Erythroblast (primary cell): ENCODE results near the gene PTPRN2.

Experiments
- DNase-seq, 2 experiments: peaks; one replicate each; lab custom pipeline; 2025; lab: John Stamatoyannopoulos, UW
- GATA1 ChIP-seq: IDR thresholded peaks from 2 replicates; pipeline ENCODE4 v1.6.1; 2011; ENCODE audit warnings: low read depth, mild to moderate bottlenecking, control low read depth, low read length, moderate library complexity
- POLR2A ChIP-seq: IDR thresholded peaks from 2 replicates; pipeline ENCODE4 v1.6.1; 2011; ENCODE audit warnings: mild to moderate bottlenecking, low read length

The PTPRN2 gene

DNA sequence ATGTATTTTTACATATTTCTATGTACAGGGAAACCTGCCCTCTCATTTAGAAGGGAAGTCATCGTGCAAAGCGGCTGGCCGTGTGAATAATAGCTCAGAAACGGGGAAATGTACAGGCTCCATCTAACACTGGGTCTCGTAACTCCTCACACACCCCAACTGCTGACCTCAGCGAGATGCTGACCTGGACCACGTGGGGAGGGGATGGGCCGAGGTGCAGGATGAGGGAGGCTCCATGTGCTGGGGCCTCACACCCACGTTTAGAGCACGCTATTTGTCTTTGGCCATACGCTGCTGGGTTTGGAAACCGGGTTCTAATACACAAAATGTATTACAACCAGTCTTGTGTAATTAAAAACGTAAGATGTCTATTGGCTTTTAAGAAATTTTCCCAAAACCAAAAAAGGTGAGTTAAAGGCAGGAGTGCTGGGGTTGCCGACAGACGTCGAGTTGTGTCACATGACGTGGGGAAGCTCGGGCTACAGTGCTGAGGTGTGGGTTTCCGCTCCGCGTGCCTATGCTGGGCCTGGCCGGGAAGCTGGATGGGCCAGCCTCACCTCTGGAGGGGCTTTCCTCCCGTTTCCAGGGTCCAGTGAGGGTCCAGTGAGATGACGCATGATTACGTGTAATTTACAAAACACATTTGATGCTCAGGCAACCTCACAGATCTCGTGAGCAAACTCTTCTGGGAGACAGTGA, 1035.2 kb downstream of the PTPRN2 start:
- no peak for DNase-seq
- TF ChIP-seq GATA1 (no peak), POLR2A (no peak)

GRCh38 chr7:157551325-157552070, 1036.1 kb downstream of the PTPRN2 start:
- TF ChIP-seq POLR2A: no peak
- no peak for TF ChIP-seq GATA1
- DNase-seq: no peak

DNA sequence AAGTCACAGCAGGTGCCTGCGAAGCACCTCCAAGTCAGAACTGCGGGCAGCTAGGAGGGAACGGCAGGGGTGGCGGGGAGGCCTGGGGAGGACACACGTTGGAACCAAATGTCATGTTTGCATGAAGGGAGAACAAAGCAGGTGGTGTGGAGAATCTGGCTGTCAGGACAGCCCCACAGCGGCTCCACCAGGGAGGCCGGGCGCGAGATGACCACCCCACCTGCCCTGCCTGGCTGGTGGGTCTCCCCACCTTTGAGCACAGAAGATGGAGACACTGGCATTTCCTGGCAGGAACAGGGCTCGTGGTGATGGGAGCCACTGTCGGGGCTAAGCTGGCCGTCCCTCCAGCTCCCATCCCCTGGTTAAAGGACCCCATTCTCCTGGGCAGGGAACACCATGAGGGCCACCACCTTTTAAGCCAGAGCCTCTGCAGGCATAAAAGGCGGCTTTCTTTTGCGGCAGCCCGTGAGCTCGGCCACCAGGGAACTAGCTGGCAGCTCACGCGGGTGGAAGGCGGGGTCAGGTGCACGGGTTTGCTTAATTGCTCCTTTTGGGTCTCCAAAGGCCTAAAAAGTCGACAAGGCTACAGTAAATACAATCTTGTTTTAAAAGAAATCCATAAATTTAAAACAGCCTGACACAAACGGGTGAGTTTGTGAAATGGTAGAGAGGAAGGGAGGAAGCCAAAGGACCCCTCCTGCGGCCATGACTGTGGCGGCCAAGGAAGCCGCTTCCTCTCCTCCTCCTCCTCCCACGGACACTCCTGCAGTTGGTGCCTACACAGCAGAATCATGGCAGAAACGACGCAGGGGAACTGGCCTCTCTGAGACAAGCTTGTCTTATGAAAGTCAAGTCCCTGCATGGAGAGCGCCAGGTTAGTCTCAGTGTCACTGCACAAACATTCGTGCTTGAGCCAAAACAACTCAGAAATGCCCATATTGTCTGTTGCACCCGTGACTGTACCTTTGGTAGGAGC, 1037.0 kb downstream of the PTPRN2 start:
- TF ChIP-seq POLR2A: no peak

GRCh38 chr7:157549612-157550299, 1037.9 kb downstream of the PTPRN2 start:
- no peak for TF ChIP-seq GATA1
- TF ChIP-seq POLR2A: no peak
- DNase-seq: no peak

More for the DNA sequence above, 1037.0 kb downstream of the PTPRN2 start:
- no peak for DNase-seq

DNA sequence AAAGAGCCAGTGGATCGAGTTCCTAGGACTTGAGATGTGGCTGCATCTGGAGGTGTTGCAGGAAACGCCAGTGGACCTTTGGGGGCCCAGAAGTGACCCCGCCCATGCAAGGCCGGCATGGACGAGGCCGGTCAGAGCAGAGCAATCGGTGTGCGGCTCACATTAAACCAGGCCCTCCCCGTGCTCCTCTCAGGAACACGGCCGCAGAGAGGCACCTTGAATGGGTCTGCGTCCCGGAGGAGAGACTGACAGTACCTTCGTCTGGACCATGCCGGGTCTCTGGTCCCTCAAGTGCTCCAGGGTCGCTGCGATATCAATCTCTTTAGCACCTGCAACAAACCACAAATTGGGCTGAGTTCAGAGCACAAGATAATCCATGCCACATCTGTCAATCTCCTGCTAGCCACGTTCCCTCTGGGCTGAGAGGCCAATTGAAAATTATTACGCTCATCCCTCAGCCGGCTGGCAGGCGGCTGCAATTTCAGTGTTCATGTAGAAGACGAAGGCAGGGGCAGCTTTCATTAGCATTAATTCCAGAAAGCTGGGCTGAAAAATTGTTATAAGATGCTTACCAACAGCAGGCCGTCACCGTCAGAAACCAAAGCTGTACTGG, 1038.8 kb downstream of the PTPRN2 start:
- no peak for DNase-seq
- TF ChIP-seq GATA1 (no peak), POLR2A (no peak)

DNA sequence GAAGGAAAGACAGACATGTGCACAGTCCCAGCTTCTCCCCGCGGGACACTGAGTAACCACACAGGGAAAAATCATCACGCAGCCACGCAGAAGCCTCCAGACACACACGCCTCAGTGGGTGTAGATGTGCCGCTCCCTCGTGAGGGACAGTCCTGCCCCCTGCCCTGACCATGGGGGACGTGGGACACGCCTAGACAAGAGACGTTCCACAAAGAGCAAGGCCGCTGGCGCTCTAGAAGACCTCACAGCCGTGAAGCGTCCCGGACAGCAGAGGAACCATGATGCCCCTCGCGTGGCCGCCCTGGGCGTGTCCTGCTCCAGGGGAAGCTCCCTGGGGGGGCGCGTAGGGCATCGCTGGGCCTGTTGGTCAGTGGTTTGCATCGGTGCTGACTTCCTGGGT, 1040.0 kb downstream of the PTPRN2 start:
- no peak for DNase-seq
- TF ChIP-seq GATA1 (no peak), POLR2A (no peak)

DNA sequence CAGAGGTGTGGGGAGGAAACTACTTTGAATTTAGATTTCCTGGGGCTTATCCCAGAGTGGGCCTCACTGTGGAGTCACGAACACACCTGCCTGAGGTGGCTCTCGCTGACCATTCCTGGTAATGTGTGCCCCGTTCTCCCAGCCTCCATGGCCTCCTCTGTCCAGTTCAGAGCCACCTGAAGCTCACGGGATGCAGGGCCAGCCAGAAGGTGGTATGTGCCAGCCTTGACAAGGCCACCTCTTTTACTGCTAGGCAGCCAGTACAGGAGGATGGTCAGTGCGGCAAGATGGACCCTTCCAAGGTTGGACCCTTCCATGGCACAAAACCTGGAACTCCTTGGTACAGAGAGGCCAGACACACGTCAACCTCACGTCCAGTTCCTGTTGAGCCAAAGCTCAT, 1040.5 kb downstream of the PTPRN2 start:
- TF ChIP-seq GATA1: no peak
- TF ChIP-seq POLR2A: no peak
- no peak for DNase-seq

GRCh38 chr7:157545681-157546060, 1042.0 kb downstream of the PTPRN2 start:
- TF ChIP-seq POLR2A (no peak), GATA1 (no peak)
- no peak for DNase-seq

DNA sequence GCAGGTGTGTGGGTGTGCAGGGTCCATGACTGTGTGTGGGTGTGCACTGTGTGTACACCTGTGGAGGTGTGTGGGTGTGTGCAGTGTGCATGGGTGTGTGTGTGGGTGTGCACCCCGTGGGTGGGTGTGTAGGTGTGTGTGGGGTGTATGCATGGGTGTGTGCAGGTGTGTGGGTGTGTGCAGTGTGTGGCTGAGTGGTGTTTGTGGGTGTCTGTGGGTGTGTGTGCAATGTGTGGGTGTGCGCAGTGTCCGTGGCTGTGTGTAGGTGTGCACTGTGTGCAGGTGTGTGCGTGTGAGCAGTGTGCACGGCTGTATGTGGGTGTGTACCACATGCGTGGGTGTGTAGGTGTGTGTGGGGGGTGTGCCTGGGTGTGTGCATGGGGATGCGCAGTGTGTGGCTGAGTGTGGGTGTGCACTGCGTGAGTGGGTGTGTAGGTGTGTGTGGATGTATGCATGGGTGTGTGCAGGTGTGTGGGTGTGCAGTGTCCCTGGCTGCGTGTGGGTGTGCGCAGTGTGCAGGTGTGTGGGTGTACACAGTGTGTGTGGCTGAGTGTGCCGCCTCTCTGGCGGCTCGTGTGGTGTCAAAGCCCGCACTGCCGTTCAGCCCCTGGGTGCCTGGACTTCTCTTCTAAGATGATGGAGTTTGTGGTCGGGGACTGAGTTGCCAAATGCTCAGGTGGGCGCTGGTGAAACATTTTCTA, 1042.5 kb downstream of the PTPRN2 start:
- no peak for DNase-seq
- no peak for TF ChIP-seq GATA1
- no peak for TF ChIP-seq POLR2A

DNA sequence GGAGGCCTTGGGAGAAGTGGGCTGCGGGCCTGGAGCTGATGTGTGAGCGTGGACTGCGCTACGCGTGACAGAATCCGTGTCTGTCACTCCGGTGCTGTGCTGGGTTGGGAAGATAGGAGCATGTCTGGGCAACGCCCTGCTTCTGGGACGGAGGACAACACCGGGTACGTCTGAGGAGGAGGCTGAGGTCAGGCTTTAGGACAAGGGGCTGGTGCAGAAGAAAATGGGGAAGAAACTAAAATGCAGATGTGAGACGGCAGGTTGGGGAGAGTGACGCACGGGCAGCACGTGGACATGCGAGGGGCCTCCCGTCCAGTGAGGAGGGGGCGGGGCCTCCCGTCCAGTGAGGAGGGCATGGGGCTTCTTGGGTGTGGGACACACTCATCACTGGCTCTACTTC, 1043.4 kb downstream of the PTPRN2 start:
- TF ChIP-seq GATA1: no peak
- no peak for TF ChIP-seq POLR2A

DNA sequence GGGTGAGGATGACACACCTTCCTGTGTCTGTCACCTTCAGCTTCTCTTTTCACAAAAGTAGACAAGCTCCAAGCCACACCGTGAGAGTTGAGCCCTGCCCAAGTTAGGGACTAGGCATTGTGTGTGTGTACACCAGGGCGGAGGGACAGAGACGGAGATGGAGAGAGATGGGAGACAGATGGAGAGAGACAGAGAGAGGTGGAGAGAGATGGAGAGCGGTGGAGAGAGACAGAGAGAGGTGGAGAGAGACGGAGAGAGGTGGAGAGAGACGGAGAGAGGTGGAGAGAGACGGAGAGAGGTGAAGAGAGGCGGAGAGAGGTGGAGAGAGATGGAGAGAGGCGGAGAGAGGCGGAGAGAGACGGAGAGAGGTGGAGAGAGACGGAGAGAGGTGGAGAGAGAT, 1043.8 kb downstream of the PTPRN2 start:
- no peak for DNase-seq

More for the DNA sequence above, 1043.4 kb downstream of the PTPRN2 start:
- no peak for DNase-seq

DNA sequence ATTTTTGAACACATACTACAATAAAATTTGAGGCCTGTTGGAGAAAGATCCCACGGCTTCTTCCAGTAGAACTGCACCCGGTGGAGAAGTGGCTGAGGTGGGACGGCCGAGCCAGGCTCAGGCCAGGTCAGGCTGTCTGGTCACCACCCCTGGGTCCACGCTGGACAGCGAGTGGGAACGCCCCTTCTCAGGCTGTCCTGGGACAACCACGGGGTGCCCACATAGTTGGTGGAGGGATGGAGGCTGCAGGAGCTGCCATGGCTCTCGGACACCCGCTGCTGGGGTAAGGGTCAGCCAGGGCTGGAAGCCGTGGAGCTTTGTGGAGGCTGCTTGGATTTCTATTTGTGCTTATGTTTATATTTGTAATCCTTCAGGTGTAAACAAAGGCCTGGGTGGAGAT, 1044.3 kb downstream of the PTPRN2 start:
- TF ChIP-seq GATA1 (no peak), POLR2A (no peak)
- no peak for DNase-seq

More for the DNA sequence above, 1043.8 kb downstream of the PTPRN2 start:
- TF ChIP-seq GATA1 (no peak), POLR2A (no peak)
